Measurements from ENCODE around the gene APPL2.

DNA sequence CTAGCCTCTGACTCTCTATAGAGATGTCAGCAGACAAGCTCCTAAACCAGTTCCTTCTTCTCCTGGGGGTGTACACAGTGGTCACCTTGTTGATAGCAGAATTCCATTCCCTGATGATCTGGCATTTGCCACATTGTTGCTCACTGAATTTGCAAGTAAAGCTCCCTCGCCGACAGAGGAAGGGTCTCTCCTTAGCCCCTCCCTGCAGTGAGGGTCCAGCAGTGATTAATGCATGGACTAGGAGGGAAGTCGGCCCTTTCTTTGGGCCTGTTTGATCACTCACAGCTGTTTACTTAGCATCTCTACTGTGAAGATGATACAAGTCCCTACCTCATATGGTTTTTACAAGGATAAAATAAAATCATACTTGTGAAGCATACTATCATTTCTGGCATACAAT is 23.3 kb upstream of the APPL2 start:
- TF ChIP-seq, protein P1, sequence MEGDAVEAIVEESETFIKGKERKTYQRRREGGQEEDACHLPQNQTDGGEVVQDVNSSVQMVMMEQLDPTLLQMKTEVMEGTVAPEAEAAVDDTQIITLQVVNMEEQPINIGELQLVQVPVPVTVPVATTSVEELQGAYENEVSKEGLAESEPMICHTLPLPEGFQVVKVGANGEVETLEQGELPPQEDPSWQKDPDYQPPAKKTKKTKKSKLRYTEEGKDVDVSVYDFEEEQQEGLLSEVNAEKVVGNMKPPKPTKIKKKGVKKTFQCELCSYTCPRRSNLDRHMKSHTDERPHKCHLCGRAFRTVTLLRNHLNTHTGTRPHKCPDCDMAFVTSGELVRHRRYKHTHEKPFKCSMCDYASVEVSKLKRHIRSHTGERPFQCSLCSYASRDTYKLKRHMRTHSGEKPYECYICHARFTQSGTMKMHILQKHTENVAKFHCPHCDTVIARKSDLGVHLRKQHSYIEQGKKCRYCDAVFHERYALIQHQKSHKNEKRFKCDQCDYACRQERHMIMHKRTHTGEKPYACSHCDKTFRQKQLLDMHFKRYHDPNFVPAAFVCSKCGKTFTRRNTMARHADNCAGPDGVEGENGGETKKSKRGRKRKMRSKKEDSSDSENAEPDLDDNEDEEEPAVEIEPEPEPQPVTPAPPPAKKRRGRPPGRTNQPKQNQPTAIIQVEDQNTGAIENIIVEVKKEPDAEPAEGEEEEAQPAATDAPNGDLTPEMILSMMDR (IDR thresholded peaks at IDR 0.05) = no peak
- TF ChIP-seq POLR2AphosphoS5 (IDR thresholded peaks at IDR 0.05) = no peak
- no peak for TF ChIP-seq EP300 (IDR thresholded peaks at IDR 0.05)
- TF ChIP-seq POLR2A (IDR thresholded peaks at IDR 0.05) = no peak

Measured in sigmoid colon (tissue), 4 donors.